GM20431 (cell line): ENCODE measurements around the gene ZNF778.

ENCODE experiments used
- in situ Hi-C: fragments of 300-500 bp; cut with MseI, MboI; formaldehyde crosslinking; loops from one replicate; pipeline ENCODE4 v1.15.0; 2020; ENCODE audit warnings: low sequenced_read_pairs; ENCODE audit not compliant: unreplicated experiment

Gene ZNF778

GRCh38 chr16:89273741-89274472 lies 56.4 kb downstream of the ZNF778 start:
- in situ Hi-C loops, result no loop called here

- in situ Hi-C loops, result no loop called here
These were observed 57.2 kb downstream of the ZNF778 start for GRCh38 chr16:89274561-89275283.

GRCh38 chr16:89275284-89275584 lies 57.7 kb downstream of the ZNF778 start:
- in situ Hi-C loops, result no loop called here

GRCh38 chr16:89275837-89276720 lies 58.6 kb downstream of the ZNF778 start:
- in situ Hi-C loops, result no loop called here

- in situ Hi-C loops, result no loop called here
These were observed 59.5 kb downstream of the ZNF778 start for GRCh38 chr16:89277049-89277448.

GRCh38 chr16:89277641-89278341 lies 60.3 kb downstream of the ZNF778 start:
- in situ Hi-C loops, result no loop called here

- in situ Hi-C loops, result no loop called here
These were observed 61.1 kb downstream of the ZNF778 start for GRCh38 chr16:89278441-89279240.

GRCh38 chr16:89279666-89280481 lies 62.4 kb downstream of the ZNF778 start:
- in situ Hi-C loops, result no loop called here

GRCh38 chr16:89280546-89281188 lies 63.2 kb downstream of the ZNF778 start:
- in situ Hi-C loops, result no loop called here

- in situ Hi-C loops, result no loop called here
These were observed 63.7 kb downstream of the ZNF778 start for GRCh38 chr16:89281189-89281577.

- in situ Hi-C loops, result no loop called here
These were observed 64.3 kb downstream of the ZNF778 start for GRCh38 chr16:89281829-89282228.

GRCh38 chr16:89282523-89282922 lies 65.0 kb downstream of the ZNF778 start:
- in situ Hi-C loops, result no loop called here

GRCh38 chr16:89283449-89283848 lies 65.9 kb downstream of the ZNF778 start:
- in situ Hi-C loops, result no loop called here

- in situ Hi-C loops, result no loop called here
These were observed 67.9 kb downstream of the ZNF778 start for GRCh38 chr16:89285381-89285780.

- in situ Hi-C loops, result no loop called here
These were observed 68.6 kb downstream of the ZNF778 start for GRCh38 chr16:89286096-89286495.
